NB4 (cell line): ENCODE measurements around the gene STX2.

ENCODE experiments used
- CTCF ChIP-seq: IDR thresholded peaks from one replicate; pipeline ENCODE4 v1.5.1; 2012; ENCODE audit warnings: low read depth, low read length
- MYC ChIP-seq: IDR thresholded peaks from 2 replicates; pipeline ENCODE4 v1.6.1; 2011; ENCODE audit warnings: low read depth, low read length
- POLR2A ChIP-seq: IDR thresholded peaks from 2 replicates; pipeline ENCODE4 v1.6.1; 2011; ENCODE audit warnings: mild to moderate bottlenecking; ENCODE audit not compliant: insufficient read length; ENCODE audit errors: extremely low read depth

- TF ChIP-seq CTCF: no peak
- TF ChIP-seq MYC: no peak
- no peak for TF ChIP-seq POLR2A
These were observed 37.2 kb upstream of the STX2 start for GRCh38 chr12:130876297-130876696.
